Nephron progenitor cell (in vitro differentiated cells): ENCODE data around the gene RPTOR.

Source experiments
- DNase-seq: peaks from one replicate; pipeline ENCODE4 v3.0.0; 2021
- H3K27ac Mint-ChIP-seq: 2 replicates; pipeline ENCODE4 v1.8.0; 2021; ENCODE audit warnings: mild to moderate bottlenecking, moderate library complexity, mixed read lengths
- H3K27me3 Mint-ChIP-seq: 2 replicates; pipeline ENCODE4 v1.8.0; 2021; ENCODE audit warnings: mild to moderate bottlenecking, low read depth, mixed read lengths; ENCODE audit not compliant: poor library complexity
- H3K36me3 Mint-ChIP-seq: 2 replicates; pipeline ENCODE4 v1.8.0; 2021; ENCODE audit warnings: low read depth, mixed read lengths
- H3K4me1 Mint-ChIP-seq: 2 replicates; pipeline ENCODE4 v1.8.0; 2021; ENCODE audit warnings: mixed read lengths
- H3K4me3 Mint-ChIP-seq: 2 replicates; pipeline ENCODE4 v1.8.0; 2021; ENCODE audit warnings: mild to moderate bottlenecking, moderate library complexity, mixed read lengths
- H3K9me3 Mint-ChIP-seq: 2 replicates; pipeline ENCODE4 v1.8.0; 2021; ENCODE audit warnings: mild to moderate bottlenecking, moderate library complexity, mixed read lengths
- TF ChIP-seq, protein P1 (sequence below): fragments of 200-600 bp; sonication (generic); IDR thresholded peaks from 2 replicates; pipeline ENCODE4 v1.5.0; 2021; ENCODE audit warnings: antibody characterized with exemption

RPTOR gene

DNA sequence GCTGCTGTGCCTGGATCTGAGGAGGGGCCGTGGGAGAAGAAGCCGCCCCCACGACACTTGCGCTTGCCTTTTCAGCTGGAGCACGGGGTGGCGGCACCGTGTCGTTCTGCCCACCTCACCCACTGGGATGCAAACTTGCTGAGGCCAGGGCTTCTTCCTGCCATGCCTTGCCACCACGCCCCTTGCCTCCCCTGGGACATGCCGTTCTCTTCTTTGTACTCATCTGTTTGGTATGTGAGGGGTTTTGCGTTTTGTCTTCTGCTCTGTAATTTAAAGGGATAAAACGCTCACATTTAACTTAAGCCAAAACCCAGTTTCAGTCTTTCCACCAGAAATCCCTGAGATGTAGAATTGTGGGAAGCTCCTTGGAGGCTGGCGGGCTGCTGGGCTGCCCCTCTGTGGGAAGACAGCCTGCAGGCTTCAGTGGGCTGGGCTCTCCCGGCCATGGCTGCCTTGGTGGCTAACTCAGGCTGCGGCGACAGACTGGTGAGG, 180.2 kb downstream of the RPTOR start:
- H3K27me3 Mint-ChIP-seq = peaks cover 10% of the 10 kb centered on the region
- peaks cover 18% of the 10 kb centered on the region for H3K9me3 Mint-ChIP-seq
- H3K4me3 Mint-ChIP-seq = no peak overlapping the region
- peaks cover 72% of the 10 kb centered on the region for H3K4me1 Mint-ChIP-seq
- H3K27ac Mint-ChIP-seq = peak overlapping the region; percentile 52
- peaks cover 32% of the 10 kb centered on the region for H3K36me3 Mint-ChIP-seq
- DNase-seq = no peak
- TF ChIP-seq, protein P1, sequence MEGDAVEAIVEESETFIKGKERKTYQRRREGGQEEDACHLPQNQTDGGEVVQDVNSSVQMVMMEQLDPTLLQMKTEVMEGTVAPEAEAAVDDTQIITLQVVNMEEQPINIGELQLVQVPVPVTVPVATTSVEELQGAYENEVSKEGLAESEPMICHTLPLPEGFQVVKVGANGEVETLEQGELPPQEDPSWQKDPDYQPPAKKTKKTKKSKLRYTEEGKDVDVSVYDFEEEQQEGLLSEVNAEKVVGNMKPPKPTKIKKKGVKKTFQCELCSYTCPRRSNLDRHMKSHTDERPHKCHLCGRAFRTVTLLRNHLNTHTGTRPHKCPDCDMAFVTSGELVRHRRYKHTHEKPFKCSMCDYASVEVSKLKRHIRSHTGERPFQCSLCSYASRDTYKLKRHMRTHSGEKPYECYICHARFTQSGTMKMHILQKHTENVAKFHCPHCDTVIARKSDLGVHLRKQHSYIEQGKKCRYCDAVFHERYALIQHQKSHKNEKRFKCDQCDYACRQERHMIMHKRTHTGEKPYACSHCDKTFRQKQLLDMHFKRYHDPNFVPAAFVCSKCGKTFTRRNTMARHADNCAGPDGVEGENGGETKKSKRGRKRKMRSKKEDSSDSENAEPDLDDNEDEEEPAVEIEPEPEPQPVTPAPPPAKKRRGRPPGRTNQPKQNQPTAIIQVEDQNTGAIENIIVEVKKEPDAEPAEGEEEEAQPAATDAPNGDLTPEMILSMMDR = no peak

DNA sequence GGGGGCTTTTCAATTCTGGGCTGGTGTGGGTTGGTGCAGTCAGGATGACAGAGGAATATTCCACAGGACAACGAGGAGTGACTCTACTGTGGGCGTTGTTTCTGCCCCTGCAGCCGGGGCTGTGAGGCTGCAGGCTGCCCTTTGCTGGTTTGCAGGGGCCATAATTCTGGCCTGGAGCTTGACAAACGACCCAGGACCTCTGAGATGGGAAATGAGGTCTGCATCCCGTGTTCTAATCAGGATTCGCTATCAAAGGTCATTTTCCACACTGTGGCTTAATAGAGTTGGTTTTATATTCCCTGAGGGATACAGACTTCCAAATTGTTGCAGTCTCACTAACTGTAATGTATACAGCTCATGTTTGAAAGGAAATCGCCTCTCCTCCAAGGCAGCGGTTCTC, 180.9 kb downstream of the RPTOR start:
- peaks cover 10% of the 10 kb centered on the region for H3K27me3 Mint-ChIP-seq
- TF ChIP-seq, protein P1 = no peak
- H3K4me1 Mint-ChIP-seq = peaks cover 75% of the 10 kb centered on the region
- DNase-seq = no peak
- peaks cover 18% of the 10 kb centered on the region for H3K9me3 Mint-ChIP-seq
- no peak overlapping the region for H3K4me3 Mint-ChIP-seq
- peak overlapping the region; percentile 52 for H3K27ac Mint-ChIP-seq
- H3K36me3 Mint-ChIP-seq = peaks cover 32% of the 10 kb centered on the region

DNA sequence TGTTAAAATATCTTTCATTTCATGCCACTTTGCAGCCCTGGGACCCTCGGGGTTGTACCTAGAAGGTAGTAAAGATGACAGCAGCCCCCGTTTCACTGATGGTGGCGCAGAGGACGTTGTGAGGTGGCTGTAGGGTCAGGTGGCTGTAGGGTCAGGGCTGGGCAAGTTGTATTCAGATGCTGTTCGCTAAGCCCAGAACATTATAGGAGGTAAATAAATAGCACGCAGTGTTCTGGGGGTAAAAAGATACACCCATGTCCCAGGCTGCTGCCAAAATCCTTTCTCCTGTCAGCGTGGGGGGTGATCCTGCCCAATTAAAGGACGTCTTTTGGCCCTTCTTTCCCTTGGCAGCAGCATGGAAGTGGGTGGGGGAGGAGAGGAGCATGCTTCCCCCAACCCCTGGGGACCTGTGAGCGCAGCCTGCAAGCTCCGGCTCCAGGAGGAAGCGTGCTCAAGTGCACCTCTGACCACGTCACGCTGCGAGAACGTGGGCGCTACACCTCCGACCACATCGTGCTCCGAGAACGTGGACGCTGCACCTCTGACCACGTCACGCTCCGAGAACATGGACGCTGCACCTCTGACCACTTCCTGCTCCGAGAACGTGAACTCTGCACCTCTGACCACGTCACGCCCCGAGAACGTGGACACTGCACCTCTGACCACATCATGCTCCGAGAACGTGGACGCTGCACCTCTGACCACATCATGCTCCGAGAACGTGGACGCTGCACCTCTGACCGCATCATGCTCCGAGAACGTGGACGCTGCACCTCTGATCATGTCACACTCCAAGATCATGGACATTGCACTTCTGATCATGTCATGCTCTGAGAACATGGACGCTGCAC, 182.1 kb downstream of the RPTOR start:
- peaks cover 18% of the 10 kb centered on the region for H3K9me3 Mint-ChIP-seq
- peaks cover 10% of the 10 kb centered on the region for H3K27me3 Mint-ChIP-seq
- peaks cover 75% of the 10 kb centered on the region for H3K4me1 Mint-ChIP-seq
- H3K27ac Mint-ChIP-seq = no peak overlapping the region
- H3K4me3 Mint-ChIP-seq = no peak overlapping the region
- DNase-seq = no peak
- H3K36me3 Mint-ChIP-seq = peaks cover 32% of the 10 kb centered on the region
- TF ChIP-seq, protein P1 = no peak

DNA sequence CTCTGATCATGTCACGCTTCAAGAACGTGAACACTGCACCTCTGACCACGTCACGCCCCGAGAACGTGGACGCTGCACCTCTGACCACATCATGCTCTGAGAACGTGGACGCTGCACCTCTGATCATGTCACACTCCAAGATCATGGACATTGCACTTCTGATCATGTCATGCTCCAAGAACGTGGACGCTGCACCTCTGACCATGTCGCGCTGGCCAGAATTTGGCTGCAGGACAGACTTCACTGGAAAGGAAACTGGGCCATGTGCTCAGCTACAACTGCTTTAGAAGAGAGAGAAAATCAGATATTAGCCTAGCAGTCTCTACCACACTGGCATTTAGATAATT, 182.7 kb downstream of the RPTOR start:
- H3K4me1 Mint-ChIP-seq = peaks cover 81% of the 10 kb centered on the region
- H3K27ac Mint-ChIP-seq = no peak overlapping the region
- peaks cover 28% of the 10 kb centered on the region for H3K36me3 Mint-ChIP-seq
- no peak overlapping the region for H3K4me3 Mint-ChIP-seq
- TF ChIP-seq, protein P1 = no peak
- DNase-seq = no peak
- peaks cover 10% of the 10 kb centered on the region for H3K27me3 Mint-ChIP-seq
- peaks cover 16% of the 10 kb centered on the region for H3K9me3 Mint-ChIP-seq

DNA sequence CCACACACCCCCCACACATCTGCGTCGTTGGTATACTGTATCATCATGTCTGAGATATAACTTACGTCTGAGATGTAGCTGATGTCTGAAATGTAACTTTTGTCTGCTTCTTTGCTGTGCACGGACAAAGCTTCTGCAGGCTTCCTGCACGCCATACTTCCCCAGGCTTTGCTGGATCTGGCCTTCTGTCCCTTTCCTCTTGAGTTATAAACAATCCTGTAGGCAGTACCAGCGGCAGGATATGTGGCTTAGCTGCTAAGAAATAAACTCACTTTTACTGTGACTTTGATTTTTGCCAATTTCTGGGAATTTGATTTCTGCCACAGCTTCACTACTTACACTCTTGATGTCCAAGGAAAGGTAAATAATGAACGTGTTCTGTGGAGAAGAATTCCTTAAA, 184.4 kb downstream of the RPTOR start:
- Mint-ChIP-seq H3K9me3 (peaks cover 4% of the 10 kb centered on the region), H3K4me1 (peaks cover 83% of the 10 kb centered on the region), H3K4me3 (no peak overlapping the region), H3K27ac (peak overlapping the region; percentile 9), H3K27me3 (peaks cover 10% of the 10 kb centered on the region), H3K36me3 (peaks cover 13% of the 10 kb centered on the region)
- TF ChIP-seq, protein P1 = no peak
- DNase-seq = no peak

DNA sequence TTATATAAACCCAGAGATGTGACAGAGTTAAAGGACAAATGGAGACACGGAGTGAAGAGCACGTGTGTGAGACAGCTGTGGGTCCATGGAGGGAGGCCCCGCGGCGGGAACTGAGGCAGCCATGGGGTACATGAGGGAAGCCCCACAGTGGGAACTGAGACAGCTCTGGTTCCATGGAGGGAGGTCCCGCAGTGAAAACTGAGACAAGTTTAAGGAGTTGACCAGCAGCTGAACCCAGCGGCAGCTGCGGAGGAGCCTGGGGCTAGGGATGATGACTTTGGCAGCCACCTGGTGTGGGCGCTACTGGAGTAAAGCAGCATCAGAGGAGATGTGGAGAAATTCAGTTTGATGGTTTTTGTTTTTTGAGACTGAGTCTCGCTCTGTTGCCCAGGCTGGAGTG, 185.1 kb downstream of the RPTOR start:
- H3K36me3 Mint-ChIP-seq = peaks cover 10% of the 10 kb centered on the region
- TF ChIP-seq, protein P1 = no peak
- H3K4me1 Mint-ChIP-seq = peaks cover 82% of the 10 kb centered on the region
- DNase-seq = no peak
- H3K9me3 Mint-ChIP-seq = peaks cover 3% of the 10 kb centered on the region
- no peak overlapping the region for H3K4me3 Mint-ChIP-seq
- H3K27me3 Mint-ChIP-seq = peaks cover 10% of the 10 kb centered on the region
- peak overlapping the region; percentile 77 for H3K27ac Mint-ChIP-seq
